ENCODE results near the gene NAA38.

- no peak for TF ChIP-seq MAX (IDR thresholded peaks at IDR 0.05; ENCODE audit: low read depth, low read length)
- no peak for TF ChIP-seq CTCF (IDR thresholded peaks at IDR 0.05; ENCODE audit: low read depth, low read length)
- TF ChIP-seq POLR2A (IDR thresholded peaks at IDR 0.05; ENCODE audit: extremely low read depth, insufficient read length): no peak
These were observed 7.8 kb upstream of the NAA38 start for GRCh38 chr17:7864995-7865650.
